GM23248 (cell line): ENCODE data around the gene HINT1. TPM values are rescaled to one million over a fixed set of nuclear protein-coding genes. Genes with fewer than 3 reads are reported as not detected.

Experiments
- DNase-seq: peaks from one replicate; pipeline ENCODE4 v3.0.0-alpha.2; 2015
- H2AFZ ChIP-seq: fragments of 200-600 bp; sonication (generic); 2 replicates; pipeline ENCODE4 v1.6.1; 2016; ENCODE audit warnings: antibody characterized with exemption
- H3F3A ChIP-seq: fragments of 200-600 bp; sonication (generic); 2 replicates; pipeline ENCODE4 v1.6.1; 2016; ENCODE audit warnings: mild to moderate bottlenecking, antibody characterized with exemption, mixed run types; ENCODE audit not compliant: insufficient read depth
- H3K27ac ChIP-seq: fragments of 200-600 bp; sonication (generic); 2 replicates; pipeline ENCODE4 v1.5.1; 2016; ENCODE audit warnings: mild to moderate bottlenecking
- H3K27me3 ChIP-seq: fragments of 200-600 bp; sonication (generic); replicated peaks from 2 replicates; pipeline ENCODE4 v1.6.1; 2016; ENCODE audit warnings: mild to moderate bottlenecking; ENCODE audit not compliant: insufficient read depth
- H3K36me3 ChIP-seq: fragments of 200-600 bp; sonication (generic); 2 replicates; pipeline ENCODE4 v1.6.1; 2016; ENCODE audit warnings: low read depth, mild to moderate bottlenecking
- H3K4me1 ChIP-seq: fragments of 200-600 bp; sonication (generic); 2 replicates; pipeline ENCODE4 v1.6.1; 2016; ENCODE audit warnings: mild to moderate bottlenecking; ENCODE audit not compliant: insufficient read depth
- H3K4me2 ChIP-seq: fragments of 200-600 bp; sonication (generic); one replicate; pipeline ENCODE4 v1.6.1; 2016; ENCODE audit warnings: mild to moderate bottlenecking; ENCODE audit not compliant: unreplicated experiment
- H3K4me3 ChIP-seq: fragments of 200-600 bp; sonication (generic); 2 replicates; pipeline ENCODE4 v1.5.1; 2016; ENCODE audit warnings: mild to moderate bottlenecking
- H3K79me2 ChIP-seq: fragments of 200-600 bp; sonication (generic); 2 replicates; pipeline ENCODE4 v1.6.1; 2016; ENCODE audit warnings: mild to moderate bottlenecking; ENCODE audit not compliant: insufficient read depth
- H3K9ac ChIP-seq: fragments of 200-600 bp; sonication (generic); 2 replicates; pipeline ENCODE4 v1.6.1; 2016; ENCODE audit warnings: mild to moderate bottlenecking
- H3K9me2 ChIP-seq: fragments of 200-600 bp; sonication (generic); 2 replicates; pipeline ENCODE4 v1.6.1; 2016; ENCODE audit warnings: mixed run types, mild to moderate bottlenecking, moderate library complexity; ENCODE audit not compliant: insufficient read depth
- H3K9me3 ChIP-seq: fragments of 200-600 bp; sonication (generic); one replicate; pipeline ENCODE4 v1.6.1; 2017; ENCODE audit warnings: low read depth
- H4K20me1 ChIP-seq: fragments of 200-600 bp; sonication (generic); 2 replicates; pipeline ENCODE4 v1.6.0; 2016; ENCODE audit not compliant: insufficient read depth
- EZH2 ChIP-seq: fragments of 200-600 bp; sonication (generic); IDR thresholded peaks from 2 replicates; pipeline ENCODE4 v1.6.1; 2018; ENCODE audit warnings: antibody characterized with exemption, mild to moderate bottlenecking; ENCODE audit not compliant: insufficient read depth, poor library complexity, severe bottlenecking
- EZH2phosphoT487 ChIP-seq: fragments of 200-600 bp; sonication (generic); IDR thresholded peaks from 2 replicates; pipeline ENCODE4 v1.6.1; 2018; ENCODE audit warnings: antibody characterized with exemption, moderate library complexity, mild to moderate bottlenecking, low read depth; ENCODE audit not compliant: insufficient read depth
- WGBS, 2 experiments: methylation state at CpG; one replicate each; pipeline ENCODE4 v1.1.6; 2015 to 2017; ENCODE audit warnings: low lambda C conversion rate in 2 of 2, low coverage in 1 of 2; ENCODE audit errors: missing lambda C conversion rate in 2 of 2; 5-methylcytosine and 5-hydroxymethylcytosine counted together
- in situ Hi-C: fragments of 300-500 bp; cut with MboI; formaldehyde crosslinking; loops from 2 replicates; pipeline ENCODE4 v1.15.0; 2020
- polyA plus RNA-seq: library from polyadenylated mRNA; unstranded; fragments of >200 nt; fragmentation: Nextera tagmentation; extraction: Ambion mirVana; gene quantifications from 2 replicates; pipeline ENCODE4 v1.2.1, GENCODE V29; 2016
- total RNA-seq: library from RNA; depleted of rRNA; stranded (reverse); fragments of >200 nt; shearing (Covaris generic); gene quantifications from 2 replicates; pipeline ENCODE4 v1.2.3, GENCODE V29; 2014

Gene HINT1
- total and polyA plus RNA-seq, 2 experiments from 2014 or later = 184 to 458 TPM

GRCh38 chr5:131185523-131186104 is 20.6 kb upstream of the HINT1 start:
- no peak for DNase-seq
- H3K9me3 ChIP-seq = no peaks in the 10 kb centered on the region
- TF ChIP-seq EZH2 = no peak
- TF ChIP-seq EZH2phosphoT487 = no peak
- H3K9me2 ChIP-seq = no peaks in the 10 kb centered on the region
- no peaks in the 10 kb centered on the region; the same call in 1 of the 2 replicates for H3K36me3 ChIP-seq
- H4K20me1 ChIP-seq = no peaks in the 10 kb centered on the region
- H3K27ac ChIP-seq = no peak overlapping the region
- H3K4me3 ChIP-seq = no peak overlapping the region
- H3K9ac ChIP-seq = no peak overlapping the region
- no peaks in the 10 kb centered on the region for H3F3A ChIP-seq
- H3K79me2 ChIP-seq = no peaks in the 10 kb centered on the region
- H3K27me3 ChIP-seq = no peaks in the 10 kb centered on the region
- no peak overlapping the region for H2AFZ ChIP-seq
- no peaks in the 10 kb centered on the region for H3K4me1 ChIP-seq
- H3K4me2 ChIP-seq = no peak overlapping the region
- in situ Hi-C loops = no loop called here

GRCh38 chr5:131182839-131183238 is 17.8 kb upstream of the HINT1 start:
- Histone ChIP-seq H3K27ac (no peak overlapping the region), H3K4me3 (no peak overlapping the region), H3K9ac (no peak overlapping the region), H3F3A (no peaks in the 10 kb centered on the region), H4K20me1 (no peaks in the 10 kb centered on the region), H3K9me2 (no peaks in the 10 kb centered on the region), H3K4me2 (no peak overlapping the region), H2AFZ (no peak overlapping the region), H3K36me3 (no peaks in the 10 kb centered on the region), H3K79me2 (0 out of 2 replicates have a peak, but pooled peaks cover 3% of the 10 kb centered on the region), H3K9me3 (no peaks in the 10 kb centered on the region), H3K4me1 (no peaks in the 10 kb centered on the region), H3K27me3 (no peaks in the 10 kb centered on the region)
- no peak for DNase-seq
- no peak for TF ChIP-seq EZH2
- TF ChIP-seq EZH2phosphoT487 = no peak
- in situ Hi-C loops = no loop called here

DNA sequence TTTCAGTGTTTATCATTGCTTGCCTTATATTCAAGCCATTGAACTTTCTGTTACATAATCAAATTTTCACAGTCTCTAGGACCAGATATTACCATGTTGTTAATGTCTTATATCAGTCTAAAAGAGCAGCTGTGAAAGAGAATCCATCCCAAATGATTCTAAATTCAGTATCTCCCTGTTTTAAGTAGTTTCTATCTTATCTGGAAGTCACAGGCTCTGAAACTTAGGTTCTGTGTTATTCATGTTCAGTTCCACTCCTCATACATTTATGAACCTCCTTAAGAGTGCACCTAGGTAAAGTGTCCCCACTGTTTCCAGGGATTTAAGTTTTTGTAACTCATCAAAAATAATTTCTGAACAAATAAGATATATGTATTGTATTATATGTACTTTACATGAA is 15.4 kb upstream of the HINT1 start:
- H3K9me2 ChIP-seq = no peaks in the 10 kb centered on the region
- no peaks in the 10 kb centered on the region for H3K4me1 ChIP-seq
- H3K9me3 ChIP-seq = no peaks in the 10 kb centered on the region
- no peak for DNase-seq
- H4K20me1 ChIP-seq = no peaks in the 10 kb centered on the region
- no peaks in the 10 kb centered on the region for H3K36me3 ChIP-seq
- no peak overlapping the region for H2AFZ ChIP-seq
- no peaks in the 10 kb centered on the region for H3F3A ChIP-seq
- H3K79me2 ChIP-seq = peaks cover 15% of the 10 kb centered on the region; the same call in 1 of the 2 replicates
- no peak overlapping the region for H3K4me3 ChIP-seq
- no peaks in the 10 kb centered on the region for H3K27me3 ChIP-seq
- TF ChIP-seq EZH2phosphoT487 (no peak), EZH2 (no peak)
- no peak overlapping the region for H3K27ac ChIP-seq
- in situ Hi-C loops = no loop called here
- H3K9ac ChIP-seq = no peak overlapping the region
- H3K4me2 ChIP-seq = no peak overlapping the region

DNA sequence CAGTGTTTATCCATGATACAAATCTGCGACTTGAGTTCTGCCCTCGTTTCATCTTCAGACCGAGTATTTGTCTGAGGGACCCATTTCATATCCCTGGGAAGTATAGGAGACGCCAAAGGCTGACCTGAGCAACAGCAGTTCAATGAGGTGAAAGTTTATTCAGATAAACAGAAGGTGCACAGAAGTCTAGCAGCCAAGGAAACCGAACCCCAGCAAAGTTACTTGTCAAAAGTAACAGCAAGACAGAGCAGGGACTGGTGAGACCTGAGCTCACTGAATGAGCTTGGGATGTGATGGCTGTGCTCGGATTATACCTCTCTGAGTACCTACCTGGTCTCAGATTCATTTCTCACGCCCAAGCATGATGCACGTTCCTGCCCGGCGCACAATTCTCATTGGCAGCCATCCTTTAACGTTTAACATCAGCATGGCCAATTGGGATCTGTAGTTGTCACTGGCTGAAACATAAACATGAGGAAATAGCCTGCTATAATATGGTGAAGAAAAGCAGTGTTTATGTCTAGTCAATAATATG is 6.3 kb upstream of the HINT1 start:
- H3K9me3 ChIP-seq = no peaks in the 10 kb centered on the region

More for the DNA sequence above, 6.3 kb upstream of the HINT1 start:
- TF ChIP-seq EZH2 (no peak), EZH2phosphoT487 (no peak)
- Histone ChIP-seq H3K9ac (peak overlapping the region; percentile 77), H2AFZ (peak overlapping the region; percentile 99), H3K27me3 (no peaks in the 10 kb centered on the region), H3K4me1 (peaks cover 4% of the 10 kb centered on the region; the same call in 1 of the 2 replicates), H3K79me2 (peaks cover 21% of the 10 kb centered on the region), H3K4me3 (peak overlapping the region; percentile 93), H3K27ac (peak overlapping the region; percentile 39), H3K9me2 (no peaks in the 10 kb centered on the region), H3K36me3 (no peaks in the 10 kb centered on the region), H3F3A (no peaks in the 10 kb centered on the region), H4K20me1 (no peaks in the 10 kb centered on the region), H3K4me2 (peak overlapping the region; percentile 86)
- in situ Hi-C loops = no loop called here
- DNase-seq = peak; percentile 13
- WGBS, 2 experiments = 6 to 9% methylated on average over 11 of the region's 11 CpGs
